Vagina (tissue), 2 donors: ENCODE results near the gene PRXL2B. TPM values are rescaled to one million over a fixed set of nuclear protein-coding genes. Genes with fewer than 3 reads are reported as not detected.

Experiments
- DNase-seq, 2 donors: peaks; one replicate each; pipeline ENCODE4 v3.0.0-alpha.2; 2017; ENCODE audit errors: extremely low spot score in 2 of 2
- H3K27ac ChIP-seq: fragments of 200-600 bp; sonication (generic); one replicate; pipeline ENCODE4 v1.5.1; 2019
- H3K27me3 ChIP-seq: fragments of 200-600 bp; sonication (generic); one replicate; pipeline ENCODE4 v1.5.1; 2019
- H3K36me3 ChIP-seq, 2 donors: fragments of 200-600 bp; sonication (generic); one replicate each; pipeline ENCODE4 v1.5.1; 2017 to 2019
- H3K4me1 ChIP-seq: fragments of 200-600 bp; sonication (generic); one replicate; pipeline ENCODE4 v1.5.1; 2019
- H3K4me3 ChIP-seq, 2 donors: fragments of 200-600 bp; sonication (generic); 1 replicate in 1 of 2; 2 replicates in 1 of 2; pipeline ENCODE4 v1.5.1; 2016 to 2019
- H3K9me3 ChIP-seq: fragments of 200-600 bp; sonication (generic); one replicate; pipeline ENCODE4 v1.5.1; 2019
- CTCF ChIP-seq, 3 experiments: fragments of 450-650 bp in 2 of 3; fragments of 200-600 bp in 1 of 3; sonication (generic) in 1 of 3; IDR thresholded peaks; one replicate each; pipeline ENCODE4 v1.5.1; 2017 to 2019; ENCODE audit warnings: antibody characterized with exemption in 3 of 3, mild to moderate bottlenecking in 2 of 3, moderate library complexity in 2 of 3
- POLR2A ChIP-seq, 2 donors: fragments of 450-650 bp; IDR thresholded peaks; one replicate each; pipeline ENCODE4 v1.6.1; 2017; ENCODE audit warnings: antibody characterized with exemption in 2 of 2, mild to moderate bottlenecking in 2 of 2, moderate library complexity in 2 of 2
- POLR2AphosphoS5 ChIP-seq, 2 donors: sonication (generic); formaldehyde crosslinking; IDR thresholded peaks; one replicate each; pipeline ENCODE4 v1.9.0; 2017; ENCODE audit warnings: antibody characterized with exemption in 2 of 2, mild to moderate bottlenecking in 2 of 2, low read depth in 1 of 2; ENCODE audit not compliant: insufficient read depth in 1 of 2
- intact Hi-C: fragments of 100-400 bp; cut with DNase I; formaldehyde crosslinking; loops from one replicate; pipeline ENCODE4 v1.15.1; 2023
- total RNA-seq: library from RNA; depleted of rRNA; stranded (reverse); fragments of >200 nt; gene quantifications from one replicate; pipeline ENCODE4 v1.2.3, GENCODE V29; 2016

Gene PRXL2B
- total RNA-seq, 1 donor from 2014 or later, result 16.2 TPM

- Histone ChIP-seq H3K4me3 (no peak overlapping the region), H3K36me3 (no peaks in the 10 kb centered on the region), H3K9me3 (no peaks in the 10 kb centered on the region), H3K4me1 (peaks cover 7% of the 10 kb centered on the region), H3K27me3 (peaks cover 10% of the 10 kb centered on the region), H3K27ac (no peak overlapping the region)
- DNase-seq, result no peak
- TF ChIP-seq CTCF (IDR thresholded peaks at IDR 0.05), result no peak
- TF ChIP-seq POLR2A (IDR thresholded peaks at IDR 0.05), result no peak
- no peak for TF ChIP-seq POLR2AphosphoS5 (IDR thresholded peaks at IDR 0.05; ENCODE audit: insufficient read depth in 1 of 2, low read depth in 1 of 2)
- intact Hi-C loops, result no loop called here
These were observed 45.5 kb downstream of the PRXL2B start for GRCh38 chr1:2632051-2632430.

GRCh38 chr1:2632561-2633361 lies 46.2 kb downstream of the PRXL2B start, which contains the start of gene MMEL1:
Gene MMEL1, minus strand, starts transcription at chr1:2633016. Its CDS starts 3,532 bp downstream, at chr1:2629484.
- Histone ChIP-seq H3K4me1 (peaks cover 7% of the 10 kb centered on the region), H3K27me3 (peaks cover 10% of the 10 kb centered on the region), H3K9me3 (no peaks in the 10 kb centered on the region), H3K4me3 (no peak within 1 kb of the TSS), H3K36me3 (no peaks in the 10 kb centered on the region), H3K27ac (no peak within 1 kb of the TSS)
- TF ChIP-seq POLR2AphosphoS5 (IDR thresholded peaks at IDR 0.05; ENCODE audit: insufficient read depth in 1 of 2, low read depth in 1 of 2), result no peak
- no peak for TF ChIP-seq POLR2A (IDR thresholded peaks at IDR 0.05)
- no peak for TF ChIP-seq CTCF (IDR thresholded peaks at IDR 0.05)
- intact Hi-C loops, result no loop called here
- no peak for DNase-seq

DNA sequence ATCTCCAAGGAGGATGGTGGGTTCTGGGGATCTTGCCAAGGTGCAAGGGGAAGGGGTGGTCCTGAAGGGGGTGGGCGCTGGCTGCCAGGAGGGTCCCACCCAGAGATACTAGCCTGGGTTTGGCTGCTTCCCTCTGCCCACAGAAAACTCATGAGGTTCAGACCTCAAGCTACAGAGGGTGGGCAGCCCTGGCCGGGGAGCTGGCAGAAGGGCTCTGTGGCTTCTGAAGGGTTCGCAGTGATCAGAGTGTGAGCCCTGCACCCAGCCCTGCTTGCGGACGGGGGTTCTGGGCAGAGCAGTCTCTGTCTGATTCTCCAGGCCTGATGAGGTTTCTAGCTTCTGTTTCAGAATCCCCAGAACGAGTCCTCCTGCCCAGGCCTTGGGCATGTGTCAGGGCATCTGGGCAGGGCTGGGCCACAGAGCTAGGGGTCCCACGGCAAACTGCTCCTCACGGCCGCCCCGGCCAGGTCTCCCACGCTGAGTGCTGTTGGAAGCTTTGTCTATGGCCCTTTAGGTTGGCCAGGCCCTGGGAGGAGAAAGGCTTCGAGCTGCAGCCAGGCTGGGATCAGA lies 46.9 kb downstream of the PRXL2B start:
- no peak for DNase-seq
- peaks cover 10% of the 10 kb centered on the region for H3K27me3 ChIP-seq
- H3K27ac ChIP-seq, result no peak overlapping the region
- H3K36me3 ChIP-seq, result no peaks in the 10 kb centered on the region
- H3K9me3 ChIP-seq, result no peaks in the 10 kb centered on the region
- peaks cover 6% of the 10 kb centered on the region for H3K4me1 ChIP-seq
- TF ChIP-seq CTCF (IDR thresholded peaks at IDR 0.05) (no peak), POLR2A (IDR thresholded peaks at IDR 0.05) (no peak), POLR2AphosphoS5 (IDR thresholded peaks at IDR 0.05; ENCODE audit: insufficient read depth in 1 of 2, low read depth in 1 of 2) (no peak)
- intact Hi-C loops, result no loop called here
- no peak overlapping the region for H3K4me3 ChIP-seq

- H3K9me3 ChIP-seq, result no peaks in the 10 kb centered on the region
- H3K27ac ChIP-seq, result no peak overlapping the region
- intact Hi-C loops, result no loop called here
- H3K4me1 ChIP-seq, result peaks cover under 1% of the 10 kb centered on the region
- peaks cover 4% of the 10 kb centered on the region for H3K27me3 ChIP-seq
- no peak overlapping the region for H3K4me3 ChIP-seq
- no peak for DNase-seq
- TF ChIP-seq POLR2AphosphoS5 (IDR thresholded peaks at IDR 0.05; ENCODE audit: insufficient read depth in 1 of 2, low read depth in 1 of 2) (no peak), CTCF (IDR thresholded peaks at IDR 0.05) (no peak), POLR2A (IDR thresholded peaks at IDR 0.05) (no peak)
- no peaks in the 10 kb centered on the region for H3K36me3 ChIP-seq
These were observed 47.4 kb downstream of the PRXL2B start for GRCh38 chr1:2633936-2634491.
